GM19025 (cell line): ENCODE measurements around the gene KCNMB2.
"Not testable (repeated sequence)": the region's sequence is repeated elsewhere in the genome, so short reads cannot be mapped to it uniquely, and the experiment has no call there.

Source experiments
- ATAC-seq: cut with Tn5 transposase; IDR thresholded peaks from one replicate; pipeline ENCODE4 v1.9.1; 2021; ENCODE audit warnings: mild to moderate bottlenecking, low read depth, moderate library complexity; ENCODE audit not compliant: unreplicated experiment

Gene KCNMB2

DNA sequence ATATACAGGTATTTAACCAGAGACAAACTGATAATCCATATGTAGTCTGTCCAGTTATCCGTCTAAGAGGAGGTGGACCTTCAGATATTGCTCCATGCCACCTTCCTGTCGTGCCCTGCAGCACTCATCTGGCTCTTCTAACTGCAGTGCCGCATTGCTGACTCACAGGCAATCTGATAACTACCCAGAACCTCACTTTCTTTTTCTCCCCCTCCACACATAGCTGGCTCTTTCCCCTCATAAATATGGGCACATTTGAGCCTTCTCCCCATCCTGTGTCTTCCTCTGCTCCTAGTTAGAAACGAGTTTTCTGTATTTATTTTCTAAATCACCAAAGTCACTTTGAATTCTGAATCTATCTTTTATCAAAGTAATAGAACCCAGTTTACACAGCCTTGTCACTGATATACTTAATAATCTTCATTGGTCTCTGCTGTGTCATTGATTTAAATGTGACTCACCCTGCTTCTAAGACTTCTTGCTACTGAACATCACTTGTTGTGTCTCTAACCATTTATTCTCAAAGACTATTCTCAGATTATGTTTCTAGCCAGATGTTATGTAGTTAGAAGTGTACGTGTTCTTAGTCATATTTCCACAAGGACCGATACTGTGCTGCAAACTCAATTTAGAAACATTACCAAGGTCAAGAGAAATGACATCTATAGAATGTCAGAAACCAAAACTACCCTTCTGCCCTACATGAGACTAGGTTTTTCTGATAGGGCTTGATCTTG lies 17.4 kb upstream of the KCNMB2 start:
- ATAC-seq: peak; percentile 77

DNA sequence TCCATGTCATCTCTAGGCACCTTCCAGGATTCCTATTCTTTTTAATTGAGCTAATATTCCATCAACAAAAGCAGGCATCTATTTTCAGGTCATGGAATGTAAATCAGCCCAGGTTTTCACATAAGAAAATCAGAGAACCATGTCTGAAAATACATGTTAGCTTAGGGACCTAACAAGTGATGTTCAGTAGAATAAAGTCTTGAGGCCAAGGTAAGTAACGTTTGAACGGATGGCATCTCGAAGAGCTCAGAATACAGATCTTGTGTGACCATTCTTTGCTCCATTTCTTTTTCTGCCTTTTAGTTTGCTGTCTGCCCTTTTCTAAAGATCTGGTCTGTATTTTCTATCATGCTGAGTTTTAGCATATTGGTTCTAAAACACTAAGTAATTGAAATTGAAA lies 16.5 kb upstream of the KCNMB2 start:
- ATAC-seq: no peak

DNA sequence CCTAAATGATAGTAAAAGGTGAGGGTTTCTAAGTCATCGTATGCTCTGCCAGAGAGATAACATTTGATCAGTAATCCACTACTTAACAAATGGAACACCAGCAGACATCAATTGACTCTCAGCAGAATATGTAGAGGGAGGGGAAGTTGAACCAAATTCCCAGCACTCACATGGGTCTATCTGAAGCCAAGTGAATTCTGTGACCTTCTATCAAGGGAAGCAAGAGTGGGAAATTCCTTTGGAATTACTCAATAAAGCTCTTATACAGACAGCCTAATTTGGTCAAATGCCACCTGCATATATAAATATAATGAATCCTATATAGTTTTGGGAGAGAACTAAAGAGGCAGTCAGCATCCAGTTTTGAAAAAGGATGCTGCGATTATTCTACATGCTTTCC lies 15.8 kb upstream of the KCNMB2 start:
- no peak for ATAC-seq

DNA sequence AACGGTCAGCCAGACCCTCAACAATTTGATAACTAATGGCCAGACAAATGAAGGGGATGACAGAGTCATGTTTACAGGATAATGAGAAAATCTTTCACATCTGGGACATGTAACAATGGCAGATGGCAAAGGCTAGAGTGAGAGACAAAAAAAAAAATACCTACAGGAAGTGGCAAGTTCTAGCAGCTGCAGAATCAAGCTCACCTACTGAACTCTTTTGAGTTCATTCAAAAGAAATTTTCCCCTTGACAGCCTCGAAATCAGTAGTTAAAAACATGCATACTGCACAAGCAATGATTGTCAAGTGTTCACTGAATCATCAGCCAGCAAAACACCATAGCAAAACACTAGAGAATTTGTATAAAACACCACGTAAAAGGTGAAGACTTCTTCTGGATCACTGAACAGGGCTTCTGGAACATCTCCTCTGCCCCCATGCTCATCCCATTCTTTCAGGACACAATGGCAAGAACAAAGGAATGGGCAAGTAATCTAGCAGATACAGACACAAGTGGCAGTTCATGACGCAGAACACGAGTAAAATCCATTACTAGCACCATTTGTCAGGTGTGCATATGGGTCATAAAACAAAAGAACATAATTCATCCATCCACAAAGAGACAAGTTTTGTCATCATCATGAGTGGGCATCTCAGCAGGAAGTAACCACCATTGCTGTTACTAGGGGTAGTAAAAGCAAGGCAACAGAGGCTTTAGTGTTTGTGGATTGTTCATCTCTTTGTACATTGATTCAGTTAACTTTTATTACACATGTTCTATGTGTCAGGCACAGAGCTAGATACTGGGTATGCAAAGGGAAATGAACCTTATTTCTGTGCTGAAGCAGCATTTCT lies 13.8 kb upstream of the KCNMB2 start:
- peak; percentile 16 for ATAC-seq

DNA sequence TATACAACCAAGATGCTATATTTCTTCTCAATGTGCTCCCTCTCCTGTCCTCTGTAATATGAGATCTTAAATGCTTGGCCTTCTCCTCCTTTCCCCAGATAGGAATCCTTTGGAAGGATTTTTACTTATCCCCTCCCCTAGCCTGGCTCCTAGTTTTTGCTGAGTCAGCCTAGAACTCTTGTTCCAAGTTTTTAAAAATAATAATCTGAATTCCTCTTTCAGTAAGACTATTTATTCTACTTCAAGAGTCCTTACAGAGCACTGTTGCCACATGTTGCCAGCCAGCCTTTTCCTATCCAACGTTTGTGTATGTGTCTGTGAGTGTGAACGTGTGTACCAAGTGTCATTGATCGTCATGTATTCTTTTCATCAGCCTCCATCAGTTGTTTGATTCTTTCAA lies 11.0 kb upstream of the KCNMB2 start:
- no peak for ATAC-seq

DNA sequence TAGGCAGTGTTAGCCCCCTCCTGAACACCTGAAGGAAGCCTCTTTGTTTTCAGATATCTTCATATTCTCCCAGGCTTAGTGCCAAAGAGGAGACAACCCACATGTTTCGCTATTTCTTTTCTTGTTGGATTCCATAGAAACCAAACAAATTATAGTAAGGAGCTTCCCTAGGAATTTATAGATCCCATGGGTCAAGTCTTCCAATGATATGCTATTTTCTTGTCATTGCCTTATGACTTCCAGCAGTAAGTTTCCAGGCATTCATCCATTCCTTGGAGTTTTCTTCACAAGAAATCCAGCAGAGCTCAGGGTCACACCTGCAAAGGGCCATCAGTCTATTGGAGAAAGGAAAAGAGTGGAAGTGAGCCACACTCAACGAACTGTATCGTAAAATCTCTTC lies 9.9 kb upstream of the KCNMB2 start:
- ATAC-seq: no peak

DNA sequence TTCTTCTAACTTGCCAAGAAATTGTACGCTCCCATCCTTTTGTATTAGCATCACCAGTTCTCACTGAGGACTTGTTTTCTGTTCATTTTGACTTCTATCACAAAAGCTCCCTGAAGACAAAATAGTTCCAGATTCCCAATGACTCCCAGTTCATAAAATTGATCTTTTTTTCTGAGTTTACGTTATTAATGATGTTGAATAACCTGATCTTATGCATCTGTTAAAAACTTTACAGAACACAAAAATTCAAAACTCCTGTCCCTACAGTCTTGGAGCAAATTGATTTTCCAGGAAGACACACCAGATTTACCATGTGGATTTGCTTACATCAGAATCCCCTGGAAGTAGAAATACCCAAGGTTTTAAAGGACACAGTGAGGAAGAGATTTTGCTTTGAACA lies 8.3 kb upstream of the KCNMB2 start:
- ATAC-seq: no peak

DNA sequence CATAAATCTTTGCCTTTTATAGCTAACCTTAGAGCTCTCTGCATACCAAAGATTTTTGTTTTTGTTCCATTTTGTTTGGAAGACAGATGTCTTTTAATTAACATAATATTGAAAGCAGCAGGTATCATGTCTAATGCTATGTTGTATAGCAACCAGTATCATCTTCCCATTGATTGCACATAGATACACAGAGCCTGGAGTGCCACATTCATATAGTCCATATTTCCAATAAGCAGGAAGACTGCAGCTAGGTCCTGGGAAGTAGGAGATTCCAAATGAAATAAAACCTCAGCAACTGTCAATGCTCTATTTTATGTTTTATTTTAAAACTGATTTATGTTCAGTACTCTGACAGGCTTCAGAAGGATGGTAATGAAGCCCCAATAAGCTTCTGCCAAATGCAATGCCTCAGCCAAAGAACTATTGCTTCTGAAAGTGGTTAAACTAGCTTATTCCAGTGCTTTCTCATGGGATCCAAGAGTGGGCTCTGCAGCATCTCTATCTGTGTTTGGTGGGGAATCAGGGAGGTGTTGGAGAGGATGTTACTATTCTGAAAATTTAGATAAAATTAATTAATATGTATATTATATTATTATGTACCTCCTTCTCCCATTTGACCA lies 6.5 kb upstream of the KCNMB2 start:
- ATAC-seq: no peak

DNA sequence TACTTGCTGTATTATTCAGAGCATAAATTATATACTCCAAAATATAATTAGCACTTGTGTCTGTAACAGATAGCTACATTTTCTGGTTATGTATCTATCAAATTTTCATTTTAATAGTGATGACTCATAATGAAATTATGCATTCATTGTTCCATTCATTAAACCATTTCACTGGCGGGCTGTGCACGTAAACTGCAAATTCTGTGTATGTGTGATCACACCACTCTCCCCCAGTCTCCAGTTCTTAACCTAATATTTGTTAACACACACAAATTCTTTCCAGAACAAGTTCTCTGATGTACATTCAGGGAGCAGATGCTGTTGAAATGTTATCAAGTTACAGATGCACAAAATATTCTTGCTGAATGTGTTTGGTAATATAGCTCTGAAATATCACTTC lies 3.8 kb upstream of the KCNMB2 start:
- ATAC-seq: no peak

DNA sequence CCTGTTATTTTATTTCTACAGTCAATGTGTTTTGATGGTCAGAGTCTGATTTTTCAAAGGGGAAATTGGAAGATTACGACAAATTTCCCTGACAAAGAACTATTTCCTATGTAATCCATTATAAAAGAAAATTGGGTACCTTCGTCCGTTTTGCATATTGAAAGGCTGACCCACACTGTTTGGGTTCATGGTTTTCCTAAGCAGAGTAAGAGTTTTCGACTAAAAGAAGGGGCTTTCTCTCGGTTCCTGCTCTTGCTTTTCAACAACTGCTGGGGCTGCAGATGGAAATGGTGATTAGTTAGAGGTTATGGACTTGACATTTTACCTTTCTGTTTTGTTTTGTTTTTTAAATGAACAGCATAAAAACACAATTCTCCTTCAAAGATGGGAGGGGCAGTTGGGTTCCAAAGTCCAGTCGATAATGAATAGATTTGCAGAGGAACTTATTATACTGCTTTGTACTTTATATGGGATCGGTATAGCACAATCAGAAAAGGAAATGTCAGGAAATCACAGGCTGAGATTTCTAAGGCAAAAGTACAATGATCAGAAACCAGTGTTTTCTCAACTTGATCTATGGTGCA lies 978 bp downstream of the KCNMB2 start:
- ATAC-seq: no peak

DNA sequence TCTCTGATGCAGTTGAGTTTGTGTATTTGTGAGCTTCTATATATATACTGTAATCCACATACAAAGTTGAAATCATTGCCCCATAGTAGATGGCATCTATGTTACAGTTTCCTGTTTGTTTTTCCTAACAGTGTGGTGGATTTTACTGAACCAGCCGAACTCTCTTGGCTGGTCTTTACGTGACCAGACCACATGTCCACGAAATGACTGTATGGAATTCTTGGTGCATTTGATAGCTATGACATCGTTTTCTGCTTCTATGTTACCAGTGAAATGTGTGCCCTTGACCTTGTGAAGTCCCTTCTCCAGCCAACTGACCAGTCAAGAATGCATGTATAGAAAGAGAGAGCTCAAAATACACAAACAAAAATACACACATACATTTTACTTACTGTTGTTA lies 1.8 kb downstream of the KCNMB2 start:
- no peak for ATAC-seq

DNA sequence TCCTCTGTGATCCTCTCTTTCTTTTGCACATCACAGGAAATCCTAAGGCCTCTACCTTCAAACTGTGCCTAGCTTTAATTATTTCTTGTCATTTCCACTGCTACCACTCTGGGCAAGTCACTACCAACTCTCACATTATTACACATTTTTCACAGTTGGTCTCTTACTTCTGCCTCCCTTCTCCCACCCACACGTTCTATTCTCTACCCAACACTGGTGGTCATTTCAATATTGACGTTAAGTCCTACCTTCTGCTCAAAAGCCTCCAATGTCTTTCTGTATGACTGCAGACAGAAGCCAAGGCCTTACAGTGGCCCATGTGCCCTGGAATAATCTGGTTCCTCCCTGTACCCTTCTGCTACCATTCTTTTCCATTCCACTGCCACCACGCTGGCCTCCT lies 3.9 kb downstream of the KCNMB2 start:
- ATAC-seq: no peak

DNA sequence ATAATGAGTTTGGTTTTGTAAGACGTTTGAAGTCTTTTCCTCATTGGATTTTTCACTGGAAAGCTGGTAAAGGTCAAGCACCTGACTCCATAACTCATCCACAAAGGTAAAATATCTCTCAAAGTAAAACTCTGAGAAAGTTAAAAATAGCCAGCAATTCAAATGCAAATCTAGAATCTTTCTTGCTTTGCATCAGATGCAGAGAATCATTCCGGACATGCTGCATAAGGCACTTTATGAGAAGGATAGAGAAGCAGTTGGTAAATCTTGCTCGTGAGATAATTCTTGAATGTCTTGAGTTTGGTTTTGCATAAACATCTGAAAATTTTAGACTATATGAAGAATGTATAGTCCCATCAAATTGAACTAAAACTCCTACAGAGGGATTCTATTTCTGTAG lies 9.1 kb downstream of the KCNMB2 start:
- no peak for ATAC-seq

DNA sequence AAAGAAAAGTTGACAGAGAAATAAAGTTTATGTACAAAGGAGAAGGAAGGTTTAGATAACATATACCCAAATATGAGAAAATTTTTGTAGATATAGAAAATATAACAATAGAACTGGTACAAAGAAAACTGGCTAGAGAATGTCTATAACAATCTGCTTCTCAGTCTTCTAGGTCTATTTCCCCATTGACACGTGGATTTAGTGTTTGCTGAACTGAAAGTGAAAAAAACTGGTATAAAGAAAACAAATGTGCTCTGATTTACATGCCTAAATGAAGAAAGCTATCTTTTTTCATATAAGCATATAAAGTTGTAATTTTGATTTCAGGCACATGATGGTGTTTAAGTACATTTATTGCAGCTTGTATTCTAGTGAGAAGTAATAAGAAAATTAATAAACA lies 9.8 kb downstream of the KCNMB2 start:
- ATAC-seq: no peak

DNA sequence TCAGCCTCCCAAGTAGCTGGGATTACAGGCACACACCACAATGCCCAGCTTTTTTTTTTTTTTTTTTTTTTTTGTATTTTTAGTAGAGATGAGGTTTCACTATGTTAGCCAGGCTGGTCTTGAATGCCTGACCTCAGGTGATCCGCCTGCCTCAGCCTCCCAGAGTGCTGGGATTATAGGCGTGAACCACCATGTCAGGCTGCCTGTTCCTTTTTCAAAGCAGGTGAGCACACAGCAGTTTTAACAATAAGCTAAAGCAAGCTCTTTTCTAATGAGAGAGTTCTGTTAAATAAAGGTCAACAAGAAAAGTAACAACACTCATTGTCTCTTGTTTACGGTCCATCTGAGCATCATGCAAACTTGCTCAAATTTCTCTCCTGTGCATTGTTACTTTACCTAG lies 13.2 kb downstream of the KCNMB2 start:
- ATAC-seq: not testable (repeated sequence)

DNA sequence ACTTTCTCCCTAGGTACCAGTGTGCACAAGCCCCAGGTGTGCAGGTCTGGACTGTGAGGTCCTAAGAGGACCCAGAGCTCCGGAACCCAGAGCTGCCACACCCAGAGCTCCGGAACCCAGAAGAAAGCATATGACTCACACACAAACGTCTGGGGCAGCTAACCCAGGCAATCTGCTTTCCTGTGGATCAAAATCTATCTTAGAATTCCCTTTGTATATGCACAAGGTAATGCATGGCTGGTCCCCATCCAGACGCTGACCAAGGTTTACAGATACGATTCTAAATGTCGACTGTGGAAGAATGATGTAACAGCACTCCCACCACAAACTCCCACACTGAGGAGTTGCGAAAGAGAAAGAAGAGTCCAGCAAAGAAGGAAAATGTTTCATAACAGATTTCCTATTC lies 15.7 kb downstream of the KCNMB2 start:
- no peak for ATAC-seq

DNA sequence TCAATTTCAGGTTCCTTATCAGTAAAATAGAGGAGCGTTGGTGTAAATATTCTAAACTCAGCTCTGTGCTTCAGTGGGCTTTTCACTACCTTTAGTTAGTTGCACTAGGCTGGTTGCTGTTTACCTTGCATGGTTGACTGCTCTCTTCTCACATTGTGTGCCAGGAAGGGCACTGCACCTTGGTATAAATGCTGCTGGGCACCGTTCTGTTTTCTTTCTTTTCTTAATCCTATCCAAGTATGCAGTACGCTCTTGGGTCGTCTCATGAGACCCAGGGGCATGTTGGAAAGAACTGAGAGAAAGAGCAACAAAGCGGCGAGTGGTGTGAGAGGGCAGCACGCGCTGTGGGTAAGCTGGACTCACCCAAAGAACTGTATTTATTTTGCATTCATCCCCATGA lies 22.4 kb downstream of the KCNMB2 start:
- no peak for ATAC-seq

DNA sequence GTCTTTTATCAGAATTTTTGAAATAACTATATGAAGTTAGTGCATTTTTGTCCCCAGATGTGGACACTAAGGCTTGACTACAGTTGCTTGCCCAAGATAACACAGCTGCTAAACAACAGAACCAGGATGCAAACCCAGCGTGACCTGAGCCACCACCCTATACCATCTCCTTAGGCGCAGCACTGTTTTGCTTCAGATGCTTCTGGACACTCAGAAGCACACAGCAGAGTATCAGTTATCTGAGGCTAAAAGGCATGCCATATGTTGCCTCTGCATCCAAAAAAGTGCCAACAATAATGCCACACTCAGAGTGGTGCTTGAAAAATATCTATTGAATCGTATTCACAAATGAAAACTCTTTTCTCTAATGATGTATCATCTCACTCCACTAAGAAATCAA lies 24.5 kb downstream of the KCNMB2 start:
- ATAC-seq: no peak

DNA sequence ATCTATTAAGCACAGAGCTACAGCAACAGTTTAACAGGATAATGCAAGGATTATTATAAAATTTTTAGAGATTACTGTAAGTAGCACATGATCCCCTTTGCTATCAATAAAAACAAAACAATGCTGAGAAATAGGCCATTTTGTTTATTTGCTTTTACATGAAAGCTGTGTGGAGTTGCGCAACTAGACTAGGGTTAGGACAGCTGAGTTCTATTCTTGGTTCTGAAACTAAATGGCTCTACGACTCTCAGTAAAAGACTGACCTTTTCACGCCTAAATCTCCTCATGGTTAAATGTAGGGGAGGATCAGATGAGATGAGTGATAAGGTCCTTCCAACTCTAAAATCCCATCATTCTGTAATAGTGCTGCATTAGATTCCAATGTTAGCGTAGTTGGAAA lies 25.0 kb downstream of the KCNMB2 start:
- no peak for ATAC-seq

DNA sequence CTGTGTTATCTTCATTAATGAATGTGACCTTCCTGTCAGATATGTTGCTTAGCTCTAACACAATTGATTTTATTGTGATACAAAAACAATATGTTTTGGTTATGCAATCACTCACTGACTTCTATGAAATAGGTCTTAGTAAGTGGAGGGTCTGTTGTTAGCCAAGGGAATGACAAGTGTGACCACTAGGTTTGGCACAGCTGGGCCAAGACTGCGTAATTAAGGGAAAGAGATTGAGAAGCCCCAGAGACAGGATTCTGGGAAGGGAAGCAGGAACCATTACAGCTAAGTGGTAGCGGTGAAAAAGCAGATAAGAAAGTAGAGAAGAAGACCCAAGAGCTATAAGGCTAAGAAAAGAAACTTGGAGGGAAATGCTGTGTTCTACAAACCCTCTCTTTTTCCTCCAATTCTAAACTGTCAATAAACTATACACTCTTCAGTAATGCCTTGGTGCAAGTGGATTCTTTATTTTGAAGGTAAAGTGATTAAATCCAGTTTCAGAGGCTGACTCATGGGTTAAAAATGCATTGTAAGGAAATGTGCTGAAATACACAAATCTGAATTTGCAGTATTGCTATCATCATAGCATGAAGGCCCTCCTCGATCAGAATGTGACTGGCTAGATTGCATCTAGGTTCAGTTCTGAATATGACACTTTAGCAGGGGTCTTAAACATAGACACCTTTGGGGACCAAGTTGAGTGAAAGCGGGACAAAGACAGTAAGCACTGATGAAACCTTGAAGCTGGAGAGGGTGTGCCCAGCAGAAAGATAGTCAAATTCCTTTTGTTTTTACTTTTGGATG lies 26.1 kb downstream of the KCNMB2 start:
- ATAC-seq: no peak

DNA sequence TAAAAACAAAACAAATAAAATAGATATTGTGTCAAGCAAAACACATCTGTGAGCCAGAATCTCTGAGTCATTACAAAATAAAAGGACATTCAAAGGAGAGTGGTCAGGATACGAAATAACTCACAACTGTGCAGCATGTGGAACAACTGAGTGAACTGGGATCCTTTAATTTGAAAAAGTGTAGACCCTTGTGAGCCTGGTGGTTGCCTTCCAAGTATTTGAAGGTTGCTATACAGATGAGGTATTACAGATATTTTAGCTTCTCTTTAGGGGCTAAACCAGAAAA lies 26.7 kb downstream of the KCNMB2 start:
- no peak for ATAC-seq
